ENCODE results near the gene KRTAP10-7.
"Not testable (repeated sequence)": the region's sequence is repeated elsewhere in the genome, so short reads cannot be mapped to it uniquely, and the experiment has no call there.

Gene KRTAP10-7

GRCh38 chr21:44612669-44613229 is 12.4 kb downstream of the KRTAP10-7 start:
- DNase-seq, result no peak

- no peak for DNase-seq
Observed at GRCh38 chr21:44613386-44614155, 13.2 kb downstream of the KRTAP10-7 start.

- DNase-seq, result no peak
Observed at GRCh38 chr21:44614161-44614631, 13.8 kb downstream of the KRTAP10-7 start.

DNA sequence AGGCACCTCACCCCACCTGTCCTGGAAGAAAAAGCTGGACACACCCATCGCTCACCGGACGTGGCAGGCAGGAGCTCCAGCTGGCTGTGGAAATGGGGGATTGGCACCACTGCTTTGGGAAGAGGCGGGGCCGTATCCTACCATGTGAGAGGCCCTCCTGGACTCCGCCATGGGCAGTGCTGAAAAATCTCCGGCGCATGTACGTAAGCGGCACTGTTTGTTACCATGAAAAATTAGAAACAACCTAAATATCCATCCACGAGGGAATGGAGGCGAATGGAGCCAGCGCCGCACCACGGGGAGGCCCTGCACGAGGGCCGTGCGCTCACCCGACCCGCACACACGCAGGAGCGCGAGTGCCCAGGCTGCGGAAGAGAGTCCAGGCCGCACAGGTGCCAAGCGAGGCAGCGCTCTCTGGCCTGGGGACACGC is 14.6 kb downstream of the KRTAP10-7 start:
- DNase-seq, result no peak

DNA sequence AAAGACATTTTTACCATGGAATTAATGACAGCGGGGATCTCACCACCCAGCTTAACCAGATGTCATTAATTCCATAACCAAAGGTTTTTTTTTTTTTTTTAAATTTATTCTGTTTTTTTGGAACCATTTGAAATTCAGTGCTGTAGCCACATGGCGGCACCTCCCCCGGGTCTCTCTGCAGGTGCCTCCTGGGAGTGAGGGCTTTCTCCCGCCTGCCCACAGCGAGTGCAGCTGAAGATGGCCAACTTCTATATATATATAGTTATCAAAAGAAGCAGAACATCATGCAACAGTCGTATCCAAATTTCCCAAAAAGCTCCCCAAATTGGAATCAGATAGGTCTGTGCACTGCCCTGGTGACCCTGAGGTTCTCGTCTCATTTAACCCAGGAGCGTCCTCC is 15.1 kb downstream of the KRTAP10-7 start:
- DNase-seq, result no peak

DNA sequence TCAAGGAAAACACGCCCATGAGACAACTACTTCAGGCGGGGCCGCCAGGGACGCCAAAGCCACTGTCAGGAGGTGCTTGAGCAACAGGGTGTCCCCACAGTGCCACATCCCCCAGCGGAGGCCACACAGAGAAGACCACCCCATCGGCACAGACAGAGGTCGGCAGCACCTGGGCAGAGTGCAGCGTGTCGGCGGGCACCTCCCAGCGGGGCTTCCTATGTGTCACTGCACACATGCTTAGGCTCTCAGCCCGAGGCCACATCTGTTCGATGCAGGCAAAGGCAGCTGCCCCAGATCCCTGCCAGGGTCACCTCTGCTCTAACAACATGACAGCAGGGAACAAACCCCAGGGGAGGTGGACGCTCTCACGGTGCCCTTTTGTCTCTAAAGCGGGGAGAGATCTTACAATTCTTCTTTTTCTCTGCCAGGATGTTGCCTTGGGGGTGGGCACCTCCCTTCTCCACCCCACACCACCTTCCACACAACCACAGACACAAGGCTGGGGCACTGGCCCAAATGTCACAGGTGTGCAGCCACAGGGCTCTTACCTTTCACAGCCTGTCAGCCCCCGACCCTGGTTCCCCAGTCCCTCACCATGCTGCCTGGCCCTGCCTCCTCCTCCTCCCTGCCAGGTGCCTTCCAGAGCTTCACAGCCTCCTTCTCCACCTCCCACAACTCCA is 15.7 kb downstream of the KRTAP10-7 start:
- no peak for DNase-seq

DNA sequence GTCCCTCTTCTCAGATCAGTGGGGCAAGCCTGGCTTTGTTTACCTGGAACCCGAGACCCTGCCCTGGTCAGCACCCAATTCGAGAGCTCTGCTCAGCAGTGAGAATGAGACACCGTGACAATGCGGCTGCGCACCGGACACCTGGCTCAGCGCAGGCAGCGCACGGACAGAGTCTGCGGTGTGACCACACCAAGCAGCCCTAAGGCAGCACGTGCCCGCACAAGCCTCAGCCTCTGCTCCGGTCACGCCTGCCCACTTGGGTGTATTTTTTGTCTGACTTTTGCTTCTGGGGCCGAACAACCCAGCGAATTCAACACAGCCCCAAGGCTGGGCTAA is 16.2 kb downstream of the KRTAP10-7 start:
- no peak for DNase-seq

GRCh38 chr21:44617071-44617501 is 16.7 kb downstream of the KRTAP10-7 start:
- DNase-seq, result no peak

DNA sequence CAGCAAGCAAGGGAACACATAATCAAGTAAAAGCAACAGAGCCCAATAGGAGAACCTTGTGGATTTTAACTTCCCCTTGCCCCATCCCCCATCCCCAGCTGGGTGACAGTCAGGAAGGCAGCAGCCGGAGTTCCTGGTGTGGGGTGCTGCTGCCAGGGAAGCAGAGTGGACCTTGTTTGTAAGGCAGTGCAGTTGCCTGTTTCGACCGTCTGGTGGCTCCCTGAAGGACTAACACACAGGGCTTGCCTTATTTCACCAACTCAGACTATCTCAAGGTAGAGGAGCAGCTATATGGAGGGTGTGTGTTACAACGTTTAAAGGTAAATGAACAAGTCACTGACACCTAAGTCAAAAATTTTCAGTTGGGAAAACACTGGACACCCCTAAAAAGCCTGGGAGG is 18.1 kb downstream of the KRTAP10-7 start:
- DNase-seq, result peak; percentile 25

GRCh38 chr21:44618909-44619308 is 18.5 kb downstream of the KRTAP10-7 start:
- DNase-seq, result peak; percentile 49

DNA sequence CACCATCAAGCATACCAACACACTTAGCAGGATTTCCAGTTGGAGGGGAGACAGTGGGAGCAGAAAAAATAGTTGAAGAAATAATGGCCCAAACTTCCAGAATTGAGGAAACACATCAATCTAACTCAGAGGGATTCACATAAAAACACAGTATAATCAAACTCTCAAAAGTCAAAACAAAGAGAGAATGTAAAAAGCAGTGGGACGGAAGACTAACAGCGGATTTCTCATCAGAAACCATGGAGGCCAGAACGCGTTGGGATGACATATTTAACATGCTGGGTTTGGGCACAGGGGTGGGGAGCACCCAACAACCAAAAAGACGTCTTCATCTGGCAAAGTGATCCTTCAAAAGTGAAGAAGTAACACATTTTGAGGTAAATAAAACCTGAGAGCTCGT is 19.5 kb downstream of the KRTAP10-7 start:
- no peak for DNase-seq

- no peak for DNase-seq
Observed at GRCh38 chr21:44623575-44623974, 23.2 kb downstream of the KRTAP10-7 start.

GRCh38 chr21:44625756-44626155 is 25.4 kb downstream of the KRTAP10-7 start:
- no peak for DNase-seq

GRCh38 chr21:44626262-44626661 is 25.9 kb downstream of the KRTAP10-7 start:
- DNase-seq, result no peak

DNA sequence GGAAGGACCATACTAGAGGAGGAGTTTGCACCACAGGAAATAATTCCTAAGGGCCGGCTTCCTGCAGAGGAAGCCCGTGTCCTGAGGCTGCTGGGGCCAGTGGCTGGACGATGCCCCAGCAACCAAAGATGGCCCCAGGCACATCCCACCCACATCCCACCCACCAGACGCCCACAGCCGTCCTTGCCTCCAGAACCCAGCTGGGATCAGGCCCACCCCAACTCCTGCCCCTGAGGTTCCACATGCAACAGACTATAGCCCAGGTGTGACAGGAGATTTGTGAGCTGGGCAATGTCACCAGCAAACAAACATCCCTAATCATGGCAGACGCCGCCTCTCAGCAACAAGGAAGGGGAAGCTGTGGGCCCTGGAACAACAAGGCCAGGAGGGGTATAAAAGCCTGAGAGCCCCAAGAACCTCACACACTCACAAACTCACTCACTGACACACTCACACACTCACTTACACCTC is 26.3 kb downstream of the KRTAP10-7 start, which contains the start of gene KRTAP10-9:
TSS of gene KRTAP10-9 (plus strand) at position 421 of the 471 bp plus-strand sequence. CDS start 79 bp downstream, outside the sequence.
- DNase-seq, result no peak

DNA sequence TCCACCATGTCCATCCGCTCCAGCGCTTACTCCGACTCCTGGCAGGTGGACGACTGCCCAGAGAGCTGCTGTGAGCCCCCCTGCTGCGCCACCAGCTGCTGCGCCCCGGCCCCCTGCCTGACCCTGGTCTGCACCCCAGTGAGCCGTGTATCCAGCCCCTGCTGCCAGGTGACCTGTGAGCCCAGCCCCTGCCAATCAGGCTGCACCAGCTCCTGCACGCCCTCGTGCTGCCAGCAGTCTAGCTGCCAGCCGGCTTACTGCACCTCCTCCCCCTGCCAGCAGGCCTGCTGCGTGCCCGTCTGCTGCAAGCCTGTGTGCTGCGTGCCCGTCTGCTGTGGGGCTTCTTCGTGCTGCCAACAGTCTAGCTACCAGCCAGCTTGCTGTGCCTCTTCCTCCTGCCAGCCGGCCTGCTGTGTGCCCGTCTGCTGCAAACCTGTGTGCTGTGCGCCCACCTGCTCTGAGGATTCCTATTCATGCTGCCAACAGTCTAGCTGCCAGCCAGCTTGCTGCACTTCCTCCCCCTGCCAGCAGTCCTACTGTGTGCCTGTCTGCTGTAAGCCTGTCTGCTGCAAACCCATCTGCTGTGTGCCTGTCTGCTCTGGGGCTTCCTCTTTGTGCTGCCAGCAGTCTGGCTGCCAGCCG is 26.9 kb downstream of the KRTAP10-7 start:
- DNase-seq, result not testable (repeated sequence)

GRCh38 chr21:44627831-44628233 is 27.4 kb downstream of the KRTAP10-7 start:
- not testable (repeated sequence) for DNase-seq

DNA sequence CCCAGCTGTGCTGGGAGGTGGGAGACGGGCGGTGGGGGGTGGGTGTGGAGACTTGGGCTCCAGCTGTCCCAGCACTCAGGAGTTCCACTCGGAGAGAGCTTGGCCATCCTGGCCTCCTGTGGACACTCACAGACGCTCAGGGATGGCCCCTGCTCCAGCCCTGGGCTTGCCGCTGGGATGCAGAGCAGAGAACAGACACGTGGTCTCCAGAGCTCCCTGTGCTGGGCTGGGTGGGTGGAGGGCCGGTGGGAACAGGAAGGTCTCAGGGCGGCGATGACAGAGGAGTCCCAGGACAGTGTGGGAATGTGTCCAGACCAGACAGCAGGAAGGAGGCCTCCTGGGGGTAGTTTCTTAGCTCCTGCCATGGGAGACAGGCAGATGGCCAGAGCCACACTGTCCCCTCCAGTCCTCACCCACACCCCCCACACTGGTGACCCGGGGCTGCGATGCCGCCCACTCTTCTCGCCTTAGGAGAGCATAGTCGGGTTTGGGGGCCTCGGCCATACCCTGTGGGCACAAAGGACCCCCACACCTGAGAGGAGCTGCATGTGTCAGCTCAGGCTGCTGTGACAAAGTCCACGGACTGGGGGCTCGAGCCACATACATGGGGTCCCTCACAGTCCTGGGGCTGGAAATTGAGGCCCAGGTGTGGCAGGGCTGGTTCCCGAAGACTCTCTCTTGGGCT is 28.5 kb downstream of the KRTAP10-7 start:
- no peak for DNase-seq

DNA sequence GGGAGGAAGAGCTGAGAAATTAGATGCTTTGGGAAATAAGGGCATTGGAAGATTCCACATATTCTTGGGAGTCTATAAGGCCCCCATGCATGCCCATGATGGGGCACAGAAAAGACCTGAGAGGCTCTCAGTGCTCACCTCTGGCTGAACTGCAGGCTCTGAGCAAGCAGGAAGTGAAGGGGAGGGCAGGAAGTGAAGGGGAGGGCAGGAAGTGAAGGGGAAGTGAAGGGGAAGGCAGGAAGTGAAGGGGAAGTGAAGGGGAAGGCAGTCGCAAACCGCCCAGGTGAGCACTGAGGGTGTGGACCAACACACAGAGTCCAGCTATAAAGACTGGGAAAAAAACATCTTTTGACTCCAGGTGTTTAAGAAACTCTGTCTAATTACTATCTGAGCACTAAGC is 30.0 kb downstream of the KRTAP10-7 start:
- DNase-seq, result no peak

- no peak for DNase-seq
Observed at GRCh38 chr21:44632067-44632466, 31.7 kb downstream of the KRTAP10-7 start.

DNA sequence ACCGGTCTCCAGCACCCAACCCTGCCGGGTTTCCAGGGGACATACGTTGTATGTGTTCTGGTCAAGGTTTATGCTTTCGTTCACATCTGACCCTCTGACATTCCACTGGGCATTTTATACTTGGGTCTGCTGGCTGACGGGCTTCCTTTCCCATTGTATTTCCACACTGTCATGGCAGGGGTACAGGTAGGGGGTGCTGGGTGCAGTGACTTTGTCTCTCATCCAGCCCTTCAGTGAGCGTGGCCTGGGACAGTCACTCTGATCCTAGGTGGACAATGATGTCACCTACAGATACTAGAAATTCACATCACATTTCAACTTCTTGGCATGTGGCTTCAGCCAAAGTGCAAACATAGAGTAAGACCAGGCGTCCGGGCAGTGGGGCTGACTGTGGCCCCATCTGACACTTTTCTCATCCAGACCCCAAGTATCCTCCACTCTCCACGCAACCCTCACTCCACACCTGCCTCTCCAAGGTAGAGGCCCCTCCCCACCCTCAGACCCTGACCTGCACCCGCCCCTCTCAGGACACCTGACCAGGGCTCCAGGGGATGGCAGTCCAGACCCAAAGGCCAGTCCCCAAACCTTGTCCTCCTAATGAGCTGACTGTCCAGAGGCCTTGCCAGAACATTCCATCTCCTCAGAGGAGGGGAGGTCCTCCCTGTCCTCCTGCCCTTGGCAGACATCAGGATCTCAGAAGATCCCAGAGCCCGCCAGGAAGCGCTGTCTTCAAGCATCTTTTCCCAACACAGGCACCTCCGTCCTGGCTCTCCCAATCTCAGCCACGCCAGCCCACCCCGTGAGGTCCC is 36.0 kb downstream of the KRTAP10-7 start:
- DNase-seq, result no peak
